Astrocyte (in vitro differentiated cells and primary cell): ENCODE measurements around the gene NSMCE1.

Experiments used
- EZH2 ChIP-seq: IDR thresholded peaks from 2 replicates; pipeline ENCODE4 v1.6.1; 2012; ENCODE audit warnings: mild to moderate bottlenecking, low read length, inconsistent platforms; ENCODE audit not compliant: insufficient read depth
- TF ChIP-seq, protein P1 (sequence below): IDR thresholded peaks from 2 replicates; pipeline ENCODE4 v1.5.1; 2011; ENCODE audit warnings: low read depth, mild to moderate bottlenecking, inconsistent platforms, low read length, moderate library complexity; ENCODE audit not compliant: insufficient read depth

DNA sequence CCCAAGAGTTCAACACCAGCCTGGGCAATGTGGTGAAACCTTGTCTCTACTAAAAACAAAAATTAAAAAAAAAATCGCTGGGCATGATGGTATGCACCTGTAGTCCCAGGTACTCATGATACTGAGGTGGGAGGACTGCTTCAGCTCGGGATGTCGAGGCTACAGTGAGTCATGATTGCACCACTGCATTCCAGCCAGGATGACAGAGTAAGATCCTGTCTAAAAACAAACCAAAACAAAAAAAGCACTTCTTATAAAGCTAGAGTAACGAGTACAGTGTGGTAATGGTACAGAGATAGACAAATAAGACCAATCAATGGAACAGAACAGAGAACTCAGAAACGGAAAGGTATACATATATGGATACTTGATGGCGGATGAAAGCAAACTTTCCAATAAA, 4.4 kb downstream of the NSMCE1 start:
- TF ChIP-seq, protein P1, sequence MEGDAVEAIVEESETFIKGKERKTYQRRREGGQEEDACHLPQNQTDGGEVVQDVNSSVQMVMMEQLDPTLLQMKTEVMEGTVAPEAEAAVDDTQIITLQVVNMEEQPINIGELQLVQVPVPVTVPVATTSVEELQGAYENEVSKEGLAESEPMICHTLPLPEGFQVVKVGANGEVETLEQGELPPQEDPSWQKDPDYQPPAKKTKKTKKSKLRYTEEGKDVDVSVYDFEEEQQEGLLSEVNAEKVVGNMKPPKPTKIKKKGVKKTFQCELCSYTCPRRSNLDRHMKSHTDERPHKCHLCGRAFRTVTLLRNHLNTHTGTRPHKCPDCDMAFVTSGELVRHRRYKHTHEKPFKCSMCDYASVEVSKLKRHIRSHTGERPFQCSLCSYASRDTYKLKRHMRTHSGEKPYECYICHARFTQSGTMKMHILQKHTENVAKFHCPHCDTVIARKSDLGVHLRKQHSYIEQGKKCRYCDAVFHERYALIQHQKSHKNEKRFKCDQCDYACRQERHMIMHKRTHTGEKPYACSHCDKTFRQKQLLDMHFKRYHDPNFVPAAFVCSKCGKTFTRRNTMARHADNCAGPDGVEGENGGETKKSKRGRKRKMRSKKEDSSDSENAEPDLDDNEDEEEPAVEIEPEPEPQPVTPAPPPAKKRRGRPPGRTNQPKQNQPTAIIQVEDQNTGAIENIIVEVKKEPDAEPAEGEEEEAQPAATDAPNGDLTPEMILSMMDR, result no peak
- TF ChIP-seq EZH2, result no peak
